Measurements from ENCODE around the gene CLCN1. TPM values are rescaled to one million over a fixed set of nuclear protein-coding genes. Genes with fewer than 3 reads are reported as not detected.
A peak's percentile ranks its signal among the peaks of the same experiment; 100 is the strongest.

CLCN1 gene
- polyA plus RNA-seq, 1 donor from 2014 or later, result not detected

DNA sequence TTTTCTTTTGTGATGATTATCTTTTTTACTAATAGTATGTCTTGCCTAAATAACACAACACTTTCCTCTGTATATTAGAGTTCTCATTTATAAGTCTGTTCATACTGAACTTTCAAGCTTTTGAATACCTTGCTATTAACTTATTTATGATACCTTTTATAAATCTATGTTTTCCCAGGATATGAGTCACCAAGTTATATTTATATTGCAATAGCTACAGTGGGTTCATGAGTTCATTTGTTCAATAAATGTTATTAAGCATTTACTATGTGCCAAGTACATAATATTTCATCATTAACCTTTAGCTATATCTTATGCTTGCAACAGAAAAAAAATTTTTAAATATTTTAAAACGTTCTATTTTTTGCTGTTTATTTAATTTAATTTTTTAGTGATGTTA lies 18.3 kb downstream of the CLCN1 start:
- Mint-ChIP-seq H3K27ac (no peak overlapping the region), H3K27me3 (peaks cover 7% of the 10 kb centered on the region), H3K9me3 (no peaks in the 10 kb centered on the region), H3K4me1 (peaks cover 3 to 8% (median 5%) of the 10 kb centered on the region in 3 donors), H3K4me3 (no peak overlapping the region), H3K36me3 (no peaks in the 10 kb centered on the region)

DNA sequence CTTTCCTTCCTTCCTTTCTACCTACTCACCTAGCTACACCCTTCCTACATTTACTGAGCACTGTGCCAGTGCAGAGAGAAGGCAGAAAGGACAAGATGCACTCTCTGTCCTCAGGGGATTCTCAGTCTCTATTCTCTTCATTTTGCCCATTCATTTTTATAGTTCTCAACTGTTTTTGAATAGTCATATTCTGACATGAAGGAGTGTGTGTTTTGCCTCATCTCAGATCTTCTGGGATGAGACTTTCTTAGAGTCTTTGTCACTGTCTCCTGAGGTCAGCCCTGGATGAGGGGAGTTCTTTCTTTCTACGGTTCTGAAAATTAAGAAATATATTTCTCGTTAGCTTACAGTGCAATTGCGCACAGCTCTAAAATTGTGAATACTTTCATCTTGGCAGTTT lies 21.3 kb downstream of the CLCN1 start:
- H3K4me1 Mint-ChIP-seq, result peaks cover 3 to 6% (median 4%) of the 10 kb centered on the region in 3 donors
- H3K27me3 Mint-ChIP-seq, result peaks cover 13% of the 10 kb centered on the region
- peak overlapping the region in 1 of 3 donors; percentile 39 for H3K27ac Mint-ChIP-seq
- H3K9me3 Mint-ChIP-seq, result no peaks in the 10 kb centered on the region
- no peaks in the 10 kb centered on the region for H3K36me3 Mint-ChIP-seq
- no peak overlapping the region for H3K4me3 Mint-ChIP-seq

DNA sequence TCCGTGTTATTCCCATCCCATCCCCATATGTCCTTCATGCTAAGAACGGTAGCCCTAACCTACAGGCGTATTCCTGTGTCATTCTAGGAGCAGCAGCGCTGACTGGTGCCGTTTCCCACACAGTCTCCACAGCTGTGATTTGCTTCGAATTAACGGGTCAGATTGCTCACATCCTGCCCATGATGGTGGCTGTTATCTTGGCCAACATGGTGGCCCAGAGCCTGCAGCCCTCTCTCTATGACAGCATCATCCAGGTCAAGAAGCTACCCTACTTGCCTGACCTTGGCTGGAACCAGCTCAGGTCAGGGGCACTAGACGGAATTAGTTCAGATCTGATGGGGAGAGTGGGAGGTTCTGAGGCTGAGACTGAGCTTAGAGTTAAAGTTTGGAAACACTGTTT lies 25.9 kb downstream of the CLCN1 start:
- H3K36me3 Mint-ChIP-seq, result no peaks in the 10 kb centered on the region
- H3K4me1 Mint-ChIP-seq, result peaks cover 6 to 11% (median 6%) of the 10 kb centered on the region in 3 donors
- H3K27ac Mint-ChIP-seq, result no peak overlapping the region
- no peaks in the 10 kb centered on the region for H3K9me3 Mint-ChIP-seq
- peaks cover 21% of the 10 kb centered on the region for H3K27me3 Mint-ChIP-seq
- H3K4me3 Mint-ChIP-seq, result peak overlapping the region in 1 of 4 donors; percentile 36

DNA sequence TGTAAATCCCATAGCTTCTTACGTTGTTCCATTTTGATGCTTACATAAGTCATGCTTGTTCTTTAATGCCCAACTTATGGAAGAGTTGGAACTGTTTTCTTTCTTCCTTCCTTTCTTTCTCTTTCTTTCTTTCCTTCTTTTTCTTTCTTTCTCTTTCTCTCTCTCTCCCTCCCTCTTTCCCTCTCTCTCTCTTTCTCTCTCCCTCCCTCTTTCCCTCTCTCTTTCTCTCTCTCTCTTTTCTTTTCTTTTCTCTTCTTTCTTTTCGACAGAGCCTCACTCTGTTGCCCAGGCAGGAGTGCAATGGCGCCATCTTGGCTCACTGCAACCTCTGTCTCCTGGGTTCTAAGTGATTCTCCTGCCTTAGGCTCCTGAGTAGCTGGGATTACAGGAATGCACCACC lies 27.7 kb downstream of the CLCN1 start:
- no peaks in the 10 kb centered on the region for H3K9me3 Mint-ChIP-seq
- no peaks in the 10 kb centered on the region for H3K36me3 Mint-ChIP-seq
- no peak overlapping the region for H3K27ac Mint-ChIP-seq
- no peak overlapping the region for H3K4me3 Mint-ChIP-seq
- peaks cover 6 to 7% (median 6%) of the 10 kb centered on the region in 3 donors for H3K4me1 Mint-ChIP-seq
- H3K27me3 Mint-ChIP-seq, result peaks cover 21% of the 10 kb centered on the region

DNA sequence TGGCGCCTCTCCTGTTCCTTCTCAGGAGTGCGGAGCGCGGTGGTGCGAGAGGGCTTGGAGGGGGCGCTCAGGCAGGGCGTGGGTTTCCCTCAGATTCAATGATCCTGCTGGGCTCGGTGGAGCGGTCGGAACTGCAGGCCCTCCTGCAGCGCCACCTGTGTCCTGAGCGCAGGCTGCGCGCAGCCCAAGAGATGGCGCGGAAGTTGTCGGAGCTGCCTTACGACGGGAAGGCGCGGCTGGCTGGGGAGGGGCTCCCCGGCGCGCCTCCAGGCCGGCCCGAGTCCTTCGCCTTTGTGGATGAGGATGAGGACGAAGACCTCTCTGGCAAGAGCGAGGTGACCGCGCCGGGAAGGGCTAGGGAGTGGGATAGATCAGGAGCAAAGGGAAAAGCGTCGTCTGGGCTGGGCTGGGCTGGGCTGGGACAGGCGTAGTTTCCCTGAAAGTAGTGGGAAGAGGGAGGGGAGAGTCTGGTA lies 29.6 kb downstream of the CLCN1 start:
- Mint-ChIP-seq H3K4me3 (peak overlapping the region; percentile 31 to 92 (median 73)), H3K4me1 (peaks cover 6 to 7% (median 6%) of the 10 kb centered on the region in 3 donors), H3K9me3 (no peaks in the 10 kb centered on the region), H3K36me3 (no peaks in the 10 kb centered on the region), H3K27me3 (peaks cover 16% of the 10 kb centered on the region), H3K27ac (no peak overlapping the region)

DNA sequence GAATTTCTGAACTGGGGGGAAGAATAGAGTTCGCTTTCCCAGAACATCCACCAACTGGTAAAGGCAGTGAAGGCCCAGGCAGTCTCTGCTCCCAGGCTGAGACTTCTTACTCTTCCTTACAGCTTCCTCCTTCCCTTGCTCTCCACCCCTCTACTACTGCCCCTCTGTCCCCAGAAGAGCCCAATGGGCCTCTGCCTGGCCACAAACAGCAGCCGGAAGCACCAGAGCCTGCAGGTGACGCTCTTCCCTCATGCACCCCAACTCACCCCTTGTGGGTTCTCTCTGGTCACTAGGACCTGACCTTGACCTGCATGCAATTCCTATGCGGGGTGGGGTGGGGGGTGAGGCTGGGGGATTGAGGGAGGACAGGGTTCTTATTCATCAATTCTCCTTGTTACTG lies 30.1 kb downstream of the CLCN1 start:
- Mint-ChIP-seq H3K9me3 (no peaks in the 10 kb centered on the region), H3K36me3 (no peaks in the 10 kb centered on the region), H3K27me3 (peaks cover 16% of the 10 kb centered on the region), H3K4me1 (peaks cover 6 to 7% (median 6%) of the 10 kb centered on the region in 3 donors), H3K27ac (no peak overlapping the region), H3K4me3 (no peak overlapping the region)

DNA sequence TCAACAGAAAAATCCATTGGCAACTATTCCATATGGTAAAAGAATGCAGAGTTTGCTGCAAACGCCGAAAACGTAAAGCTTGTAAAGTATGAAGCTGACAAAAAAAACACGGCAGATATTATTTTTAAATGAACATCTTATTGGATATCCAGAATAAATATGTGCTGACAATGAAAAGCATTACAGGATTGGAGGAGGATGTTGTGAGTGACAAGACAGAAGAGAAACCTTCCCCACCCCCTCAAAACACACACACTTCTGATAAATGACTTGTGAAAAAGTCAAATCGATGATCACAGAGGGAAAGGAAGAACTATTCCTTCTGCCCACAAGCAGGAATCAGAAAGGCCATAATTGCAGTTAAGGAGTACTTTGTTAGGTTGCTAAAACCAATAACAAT lies 32.0 kb downstream of the CLCN1 start:
- Mint-ChIP-seq H3K9me3 (no peaks in the 10 kb centered on the region), H3K4me3 (no peak overlapping the region), H3K27ac (no peak overlapping the region), H3K36me3 (no peaks in the 10 kb centered on the region), H3K27me3 (peaks cover 18% of the 10 kb centered on the region), H3K4me1 (peaks cover 4 to 7% (median 6%) of the 10 kb centered on the region in 3 donors)

DNA sequence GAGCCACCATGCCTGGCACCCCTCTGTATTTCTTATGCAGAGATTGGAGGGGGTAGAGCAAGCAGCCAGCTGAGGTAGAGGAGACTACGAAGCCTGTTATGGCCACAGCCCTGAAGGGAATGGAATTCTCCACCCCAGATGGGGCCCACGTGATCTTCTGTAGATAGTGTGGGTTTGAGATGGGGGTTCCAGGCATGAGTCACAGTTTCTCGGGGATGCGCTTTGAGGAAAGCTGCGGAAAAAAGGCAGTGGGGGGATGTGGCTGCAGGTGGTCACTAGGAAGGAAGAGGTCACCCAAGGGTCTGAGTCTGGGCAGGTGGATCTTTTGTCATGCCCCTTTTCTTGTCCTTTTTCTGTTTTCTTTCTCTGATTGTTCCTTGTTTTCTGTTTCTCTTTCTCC lies 35.1 kb downstream of the CLCN1 start:
- H3K36me3 Mint-ChIP-seq, result no peaks in the 10 kb centered on the region
- peaks cover 0 to 4% (median 0%) of the 10 kb centered on the region in 3 donors for H3K9me3 Mint-ChIP-seq
- peak overlapping the region in 1 of 4 donors; percentile 57 for H3K4me3 Mint-ChIP-seq
- peaks cover 16% of the 10 kb centered on the region for H3K27me3 Mint-ChIP-seq
- H3K4me1 Mint-ChIP-seq, result peaks cover 0 to 5% (median 0%) of the 10 kb centered on the region in 3 donors
- H3K27ac Mint-ChIP-seq, result no peak overlapping the region

DNA sequence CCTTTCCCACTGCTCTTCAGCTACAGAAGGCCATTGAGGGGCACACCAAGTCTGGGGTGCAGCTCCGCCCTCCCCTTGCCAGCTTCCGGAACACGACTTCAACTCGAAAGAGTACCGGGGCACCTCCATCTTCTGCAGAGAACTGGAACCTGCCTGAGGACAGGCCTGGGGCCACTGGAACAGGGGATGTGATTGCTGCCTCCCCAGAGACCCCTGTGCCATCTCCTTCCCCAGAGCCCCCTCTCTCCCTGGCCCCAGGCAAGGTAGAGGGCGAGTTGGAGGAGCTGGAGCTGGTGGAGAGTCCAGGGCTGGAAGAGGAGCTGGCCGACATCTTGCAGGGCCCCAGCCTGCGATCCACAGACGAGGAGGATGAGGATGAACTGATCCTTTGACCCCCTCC lies 35.7 kb downstream of the CLCN1 start:
- Mint-ChIP-seq H3K27ac (no peak overlapping the region), H3K36me3 (no peaks in the 10 kb centered on the region), H3K4me1 (peaks cover 0 to 5% (median 0%) of the 10 kb centered on the region in 3 donors), H3K9me3 (peaks cover 0 to 4% (median 0%) of the 10 kb centered on the region in 3 donors), H3K4me3 (no peak overlapping the region), H3K27me3 (peaks cover 14% of the 10 kb centered on the region)

DNA sequence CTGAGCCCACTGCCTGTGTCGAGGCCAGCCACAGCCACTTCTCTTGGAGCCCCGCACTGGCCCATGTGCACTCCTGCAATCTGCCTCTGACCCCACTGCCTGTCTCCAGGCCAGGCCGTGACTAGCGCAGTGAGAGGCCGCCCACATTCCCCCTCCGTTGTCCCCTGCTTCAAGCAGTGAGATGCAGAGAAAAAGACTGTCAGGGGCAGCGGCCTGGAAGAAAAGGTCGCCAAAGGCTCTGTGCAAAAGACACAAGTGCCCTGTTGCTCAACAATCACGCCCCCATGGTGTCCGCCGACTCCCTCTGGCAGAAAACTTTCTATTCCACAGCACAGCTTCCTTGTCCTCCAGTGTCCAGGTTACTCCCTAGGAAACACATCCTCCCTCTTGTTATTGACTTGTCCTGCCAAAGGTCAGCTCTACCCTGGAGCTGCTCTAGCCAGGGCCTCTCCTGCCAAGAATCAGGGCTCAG lies 36.7 kb downstream of the CLCN1 start:
- no peak overlapping the region for H3K4me3 Mint-ChIP-seq
- no peaks in the 10 kb centered on the region for H3K36me3 Mint-ChIP-seq

DNA sequence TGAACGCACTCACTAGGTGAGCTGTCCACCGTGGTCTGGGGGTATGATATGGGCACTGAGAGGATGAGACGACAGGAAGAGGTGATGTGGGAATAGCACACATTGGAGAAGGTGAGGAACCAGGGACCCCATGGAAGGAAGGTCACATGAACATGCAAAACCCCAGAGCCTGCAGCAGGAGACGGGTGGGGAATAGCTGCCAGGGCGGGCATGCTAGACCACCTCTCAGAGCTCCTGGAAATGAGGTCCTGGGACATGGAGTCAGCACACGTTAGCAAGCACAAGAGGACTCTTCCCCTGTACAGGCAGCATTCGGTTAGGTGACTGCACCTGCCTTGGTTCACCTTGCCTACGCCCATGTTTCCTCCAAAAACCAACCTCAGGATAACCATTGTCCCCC lies 38.5 kb downstream of the CLCN1 start:
- Mint-ChIP-seq H3K4me3 (no peak overlapping the region), H3K27me3 (peaks cover 14% of the 10 kb centered on the region), H3K9me3 (peaks cover 0 to 4% (median 0%) of the 10 kb centered on the region in 3 donors), H3K27ac (no peak overlapping the region), H3K36me3 (no peaks in the 10 kb centered on the region), H3K4me1 (peaks cover 0 to 3% (median 0%) of the 10 kb centered on the region in 3 donors)

More for the DNA sequence above, 36.7 kb downstream of the CLCN1 start:
- Mint-ChIP-seq H3K27ac (no peak overlapping the region), H3K27me3 (peaks cover 14% of the 10 kb centered on the region), H3K4me1 (peaks cover 0 to 3% (median 0%) of the 10 kb centered on the region in 3 donors), H3K9me3 (peaks cover 0 to 4% (median 0%) of the 10 kb centered on the region in 3 donors)

DNA sequence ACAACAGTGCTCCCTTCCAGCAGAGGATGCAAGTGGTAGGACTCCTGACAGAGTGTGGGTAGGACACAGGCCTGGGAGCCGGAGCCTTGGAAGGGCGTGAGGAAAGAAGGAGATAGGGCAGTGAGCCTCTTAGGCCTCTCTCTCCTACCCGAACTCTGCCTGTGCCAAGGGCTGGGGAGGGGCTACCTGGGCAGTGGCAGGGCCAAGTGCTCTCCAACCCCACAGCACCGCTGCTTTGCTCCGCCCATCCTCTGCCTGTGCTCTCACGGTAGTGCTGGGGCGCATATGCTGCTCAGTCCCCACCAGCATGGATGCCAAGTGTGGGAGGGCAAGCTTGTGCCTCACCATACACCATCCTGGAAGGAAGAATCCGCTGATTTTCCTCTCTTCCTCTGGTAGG lies 39.1 kb downstream of the CLCN1 start:
- H3K4me3 Mint-ChIP-seq, result no peak overlapping the region
- peaks cover 0 to 3% (median 0%) of the 10 kb centered on the region in 3 donors for H3K4me1 Mint-ChIP-seq
- peaks cover 0 to 6% (median 0%) of the 10 kb centered on the region in 3 donors for H3K9me3 Mint-ChIP-seq
- peak overlapping the region in 1 of 3 donors; percentile 67 for H3K27ac Mint-ChIP-seq
- no peaks in the 10 kb centered on the region for H3K36me3 Mint-ChIP-seq
- peaks cover 15% of the 10 kb centered on the region for H3K27me3 Mint-ChIP-seq

DNA sequence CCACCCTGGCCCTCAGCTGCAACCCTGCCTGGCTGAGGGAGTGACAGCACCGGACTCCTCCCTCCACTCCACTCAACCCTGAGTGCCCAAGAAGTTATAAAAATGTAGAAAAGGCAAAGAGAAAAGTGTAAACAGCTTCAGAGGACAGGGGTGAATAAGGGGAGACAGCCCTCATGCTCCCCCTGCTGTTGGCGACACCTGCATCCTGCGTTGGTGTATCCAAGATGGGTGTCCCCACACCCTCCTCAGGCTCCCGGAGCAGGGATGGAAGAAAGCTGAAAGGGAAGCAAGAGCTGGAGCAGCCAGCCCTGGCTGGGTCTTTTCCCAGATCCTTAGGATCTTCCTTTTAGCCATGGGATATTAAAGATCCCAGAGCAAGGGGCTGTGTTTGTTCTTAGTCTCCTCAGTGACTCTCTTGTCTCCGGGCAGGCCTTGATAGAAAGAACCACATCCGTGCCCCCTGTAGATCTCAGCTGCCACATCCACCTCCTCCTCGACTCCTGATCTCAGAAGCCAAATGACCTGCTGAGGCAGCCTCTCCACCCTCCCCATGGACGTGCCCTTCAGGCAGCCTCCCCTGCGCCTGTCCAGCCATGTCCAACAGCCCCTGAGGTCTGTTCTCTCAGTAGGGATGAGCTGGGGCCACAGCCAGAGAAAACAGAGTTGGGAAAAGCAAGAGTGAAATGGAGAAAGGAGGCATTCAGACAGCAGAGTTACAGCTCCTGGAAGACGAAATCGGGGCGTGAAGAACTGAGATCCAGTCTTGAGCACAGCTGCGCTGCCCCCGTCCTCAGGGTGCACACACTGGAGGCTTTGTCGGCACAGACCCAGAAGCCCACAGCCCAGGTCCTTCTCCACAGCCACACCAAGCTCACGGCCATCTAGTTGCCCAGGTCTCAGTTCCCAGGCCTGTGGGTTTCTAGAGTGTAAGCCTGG lies 39.8 kb downstream of the CLCN1 start:
- H3K4me1 Mint-ChIP-seq, result peaks cover 0 to 3% (median 0%) of the 10 kb centered on the region in 3 donors
- H3K27me3 Mint-ChIP-seq, result peaks cover 16% of the 10 kb centered on the region
- H3K27ac Mint-ChIP-seq, result peak overlapping the region in 2 of 3 donors; percentile 42 to 67
- H3K9me3 Mint-ChIP-seq, result peaks cover 0 to 6% (median 0%) of the 10 kb centered on the region in 3 donors
- H3K4me3 Mint-ChIP-seq, result no peak overlapping the region
- H3K36me3 Mint-ChIP-seq, result no peaks in the 10 kb centered on the region

DNA sequence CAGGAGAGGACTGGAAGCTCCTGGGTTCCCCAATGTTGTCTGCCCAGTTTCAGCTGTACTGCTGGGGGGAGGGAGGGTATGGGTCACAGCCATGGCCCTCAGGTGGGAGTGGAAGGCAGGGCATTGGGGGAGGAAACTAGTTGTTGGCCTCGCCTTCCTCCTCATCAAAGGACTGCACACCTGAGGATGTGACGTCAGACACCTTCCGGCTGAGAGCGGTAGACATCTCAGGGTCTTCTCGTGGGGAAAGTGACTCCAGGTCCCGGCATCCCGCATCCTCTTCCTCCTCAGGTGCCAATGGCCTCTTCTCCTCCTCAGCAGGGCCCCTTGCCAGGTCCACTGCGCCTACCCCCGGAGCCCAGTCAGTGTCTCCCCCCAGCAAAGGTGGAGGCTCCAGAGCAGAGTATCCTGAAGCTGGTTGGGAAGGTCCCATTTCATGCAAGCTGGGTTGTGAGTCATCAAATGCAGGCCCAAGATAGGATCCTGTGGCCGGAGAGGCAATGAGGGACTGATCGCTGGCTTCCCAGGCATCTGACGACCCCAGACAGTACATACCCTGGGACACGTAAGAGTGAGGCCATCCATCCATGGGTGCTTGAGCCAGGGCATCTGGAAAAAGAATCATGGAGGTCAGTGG lies 40.6 kb downstream of the CLCN1 start:
- Mint-ChIP-seq H3K27me3 (peaks cover 14% of the 10 kb centered on the region), H3K27ac (no peak overlapping the region), H3K4me3 (no peak overlapping the region), H3K9me3 (peaks cover 0 to 6% (median 0%) of the 10 kb centered on the region in 3 donors), H3K4me1 (peaks cover 0 to 3% (median 0%) of the 10 kb centered on the region in 3 donors), H3K36me3 (no peaks in the 10 kb centered on the region)

DNA sequence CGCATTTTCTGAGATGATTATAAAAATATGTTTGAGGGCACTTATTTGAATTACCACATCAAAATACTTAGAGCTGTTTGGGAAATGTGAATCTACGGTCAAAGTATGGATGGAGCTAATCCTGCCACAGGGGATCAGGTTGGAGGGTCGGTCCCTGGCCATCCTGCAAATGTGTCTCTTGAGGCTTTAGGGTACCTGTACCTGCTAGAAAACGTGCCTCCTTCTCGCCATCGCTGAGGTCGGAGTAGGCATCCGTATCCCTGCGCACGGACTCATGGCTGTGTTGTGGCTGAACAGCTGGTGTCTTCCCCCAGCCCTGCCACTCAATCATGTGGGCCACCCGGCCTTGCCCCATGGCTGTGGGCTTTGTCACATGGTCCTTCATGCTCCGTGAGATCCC lies 42.7 kb downstream of the CLCN1 start:
- Mint-ChIP-seq H3K4me1 (peaks cover 0 to 2% (median 2%) of the 10 kb centered on the region in 3 donors), H3K9me3 (peaks cover 0 to 2% (median 0%) of the 10 kb centered on the region in 3 donors), H3K27ac (no peak overlapping the region), H3K27me3 (peaks cover 21% of the 10 kb centered on the region), H3K4me3 (no peak overlapping the region), H3K36me3 (no peaks in the 10 kb centered on the region)

All from IgD-negative memory B cell (primary cell).